ENCODE data around the gene TMEM167B.

TMEM167B gene

GRCh38 chr1:109091839-109092193 lies 1.3 kb downstream of the TMEM167B start:
- DNase-seq (ENCODE audit: low read depth), result no peak
- H3K4me3 ChIP-seq (replicated peaks; ENCODE audit: low read depth, low read length), result peak overlapping the region; percentile 92
- TF ChIP-seq CTCF (IDR thresholded peaks at IDR 0.05; ENCODE audit: low read length, missing control alignments), result no peak

GRCh38 chr1:109094377-109094803 lies 3.8 kb downstream of the TMEM167B start:
- TF ChIP-seq CTCF (IDR thresholded peaks at IDR 0.05; ENCODE audit: low read length, missing control alignments), result no peak
- no peak for DNase-seq (ENCODE audit: low read depth)
- no peak overlapping the region for H3K4me3 ChIP-seq (replicated peaks; ENCODE audit: low read depth, low read length)

- no peak overlapping the region for H3K4me3 ChIP-seq (replicated peaks; ENCODE audit: low read depth, low read length)
- no peak for TF ChIP-seq CTCF (IDR thresholded peaks at IDR 0.05; ENCODE audit: low read length, missing control alignments)
- DNase-seq (ENCODE audit: low read depth), result no peak
Measured at GRCh38 chr1:109094871-109095270, 4.3 kb downstream of the TMEM167B start.

GRCh38 chr1:109095631-109096030 lies 5.1 kb downstream of the TMEM167B start:
- no peak overlapping the region for H3K4me3 ChIP-seq (replicated peaks; ENCODE audit: low read depth, low read length)
- no peak for TF ChIP-seq CTCF (IDR thresholded peaks at IDR 0.05; ENCODE audit: low read length, missing control alignments)
- DNase-seq (ENCODE audit: low read depth), result no peak

GRCh38 chr1:109096120-109096519 lies 5.6 kb downstream of the TMEM167B start:
- no peak overlapping the region for H3K4me3 ChIP-seq (replicated peaks; ENCODE audit: low read depth, low read length)
- DNase-seq (ENCODE audit: low read depth), result no peak
- TF ChIP-seq CTCF (IDR thresholded peaks at IDR 0.05; ENCODE audit: low read length, missing control alignments), result no peak

- TF ChIP-seq CTCF (IDR thresholded peaks at IDR 0.05; ENCODE audit: low read length, missing control alignments), result peak; percentile 77
- DNase-seq (ENCODE audit: low read depth), result peak; percentile 98
- peak overlapping the region; percentile 95 for H3K4me3 ChIP-seq (replicated peaks; ENCODE audit: low read depth, low read length)
Measured at GRCh38 chr1:109099938-109100773, 9.6 kb downstream of the TMEM167B start.

Data from fibroblast of pulmonary artery (primary cell).